GM11168 (cell line): Measurements from ENCODE around the gene ANKRD24.
"Not testable (repeated sequence)": the region's sequence is repeated elsewhere in the genome, so short reads cannot be mapped to it uniquely, and the experiment has no call there.

Experiments
- in situ Hi-C: fragments of 300-500 bp; cut with MboI; formaldehyde crosslinking; loops from one replicate; pipeline ENCODE4 v1.12.0; 2022; ENCODE audit warnings: low sequenced_read_pairs; ENCODE audit not compliant: unreplicated experiment

Gene ANKRD24

DNA sequence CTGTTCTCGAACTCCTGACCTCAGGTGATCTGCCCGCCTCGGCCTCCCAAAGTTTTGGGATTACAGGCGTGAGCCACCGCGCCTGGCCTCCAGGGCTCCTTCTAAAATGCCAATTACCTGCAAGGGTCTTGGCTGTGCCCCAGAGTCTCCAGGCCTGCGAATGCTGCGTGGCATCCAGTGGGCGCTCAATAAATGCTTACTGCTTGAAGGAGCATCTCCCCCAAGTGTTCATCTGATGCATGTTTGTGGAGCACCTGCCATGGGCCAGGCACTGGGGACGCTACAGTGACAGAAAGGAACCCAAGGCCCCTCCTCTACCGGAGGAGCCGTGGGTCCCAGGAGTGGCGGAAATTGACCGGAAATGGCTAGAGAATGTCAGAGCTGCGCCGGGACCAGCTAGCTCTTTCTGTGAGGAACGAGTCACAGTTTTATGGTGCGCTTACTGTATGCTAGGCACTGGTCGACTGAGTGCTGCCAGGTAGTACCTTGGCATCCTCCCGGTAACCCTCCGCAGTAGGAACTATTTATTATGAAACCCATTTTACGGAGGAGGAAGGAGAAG lies 14.2 kb downstream of the ANKRD24 start:
- in situ Hi-C loops, result no loop called here

DNA sequence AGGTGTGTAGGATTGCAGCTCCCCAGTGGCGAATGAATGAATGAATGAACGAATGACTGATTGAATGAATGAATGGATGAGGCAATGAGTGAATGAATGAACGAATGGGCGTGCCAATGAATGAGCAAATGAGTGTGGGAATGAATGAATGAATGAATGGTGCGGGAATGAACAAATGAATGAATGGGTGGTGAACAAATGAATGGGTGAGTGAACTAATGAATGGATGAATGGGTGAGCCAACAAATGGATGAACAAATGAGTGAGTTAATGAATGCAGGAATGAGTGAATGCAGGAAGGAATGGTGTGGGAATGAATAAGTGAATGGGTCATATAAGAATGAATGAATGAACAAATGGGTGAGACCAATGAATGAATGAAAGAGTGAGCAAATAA lies 14.7 kb downstream of the ANKRD24 start:
- in situ Hi-C loops, result no loop called here

DNA sequence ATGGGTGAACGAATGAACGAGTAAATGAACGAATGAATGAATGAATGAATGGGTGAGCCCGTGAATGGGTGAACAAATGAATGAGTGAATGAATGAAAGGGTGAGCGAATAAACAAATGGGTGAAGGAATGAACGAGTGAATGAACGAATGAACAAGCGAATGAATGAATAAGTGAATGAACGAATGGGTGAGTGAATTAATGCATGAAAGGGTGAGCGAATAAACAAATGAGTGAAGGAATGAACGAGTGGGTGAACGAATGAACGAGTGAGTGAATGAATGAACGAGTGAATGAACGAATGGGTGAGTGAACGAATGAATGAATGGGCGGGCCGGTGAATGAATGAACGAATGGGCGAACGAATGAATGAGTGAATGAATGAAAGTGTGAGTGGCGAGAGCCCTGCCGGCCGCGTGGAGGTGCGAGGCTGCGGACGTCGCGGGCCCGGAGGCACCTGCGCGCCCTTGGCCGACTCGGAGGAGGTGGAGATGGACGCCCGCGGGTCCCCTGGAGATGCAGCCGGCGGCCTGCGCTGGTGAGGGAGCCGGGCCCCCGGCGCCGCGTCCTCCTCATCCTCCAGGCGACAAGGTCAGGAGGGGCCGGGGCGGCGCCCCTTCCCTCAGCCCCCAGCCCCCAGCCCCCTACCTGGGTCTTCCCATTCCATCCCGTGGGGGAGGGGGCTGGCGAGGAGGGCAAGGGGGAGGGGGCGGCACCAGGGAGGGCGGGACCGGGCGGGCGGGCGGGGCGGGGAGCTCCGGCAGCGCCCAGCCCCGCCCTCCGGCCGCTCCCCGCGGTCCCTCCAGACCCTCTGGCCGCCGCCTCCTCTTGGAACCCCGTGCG lies 15.4 kb downstream of the ANKRD24 start:
- in situ Hi-C loops, result no loop called here

DNA sequence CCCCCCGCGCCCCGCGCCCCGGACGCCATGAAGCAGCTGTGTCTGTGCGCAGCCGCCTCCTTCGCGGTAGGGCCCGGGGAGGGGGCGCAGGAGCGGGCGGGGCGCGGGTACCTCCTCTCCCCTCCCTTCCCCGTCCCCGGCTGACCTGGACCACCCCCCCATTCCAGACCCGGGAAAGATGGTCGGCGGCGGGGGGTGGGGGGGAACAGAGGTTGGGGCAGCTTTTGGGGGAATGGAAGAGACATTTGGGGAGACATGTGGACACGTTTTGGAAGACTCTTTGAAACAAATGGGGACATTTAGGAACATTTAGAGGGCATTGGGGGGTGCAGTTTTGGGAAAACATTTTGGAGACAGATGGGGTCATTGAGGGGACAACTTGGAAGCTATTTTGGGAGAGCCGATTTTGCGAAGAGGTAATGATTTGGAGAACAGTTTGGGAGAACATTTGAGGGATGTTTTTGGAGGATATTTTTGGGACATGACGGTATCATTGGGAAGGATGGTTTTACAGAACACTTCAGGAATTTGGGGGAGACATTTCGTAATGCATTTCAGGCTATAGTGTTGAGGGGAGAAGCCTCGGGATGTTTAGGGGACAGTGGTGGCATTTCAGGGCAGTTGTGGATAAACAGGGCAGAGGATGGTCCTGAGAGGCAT lies 16.1 kb downstream of the ANKRD24 start:
- in situ Hi-C loops, result no loop called here

DNA sequence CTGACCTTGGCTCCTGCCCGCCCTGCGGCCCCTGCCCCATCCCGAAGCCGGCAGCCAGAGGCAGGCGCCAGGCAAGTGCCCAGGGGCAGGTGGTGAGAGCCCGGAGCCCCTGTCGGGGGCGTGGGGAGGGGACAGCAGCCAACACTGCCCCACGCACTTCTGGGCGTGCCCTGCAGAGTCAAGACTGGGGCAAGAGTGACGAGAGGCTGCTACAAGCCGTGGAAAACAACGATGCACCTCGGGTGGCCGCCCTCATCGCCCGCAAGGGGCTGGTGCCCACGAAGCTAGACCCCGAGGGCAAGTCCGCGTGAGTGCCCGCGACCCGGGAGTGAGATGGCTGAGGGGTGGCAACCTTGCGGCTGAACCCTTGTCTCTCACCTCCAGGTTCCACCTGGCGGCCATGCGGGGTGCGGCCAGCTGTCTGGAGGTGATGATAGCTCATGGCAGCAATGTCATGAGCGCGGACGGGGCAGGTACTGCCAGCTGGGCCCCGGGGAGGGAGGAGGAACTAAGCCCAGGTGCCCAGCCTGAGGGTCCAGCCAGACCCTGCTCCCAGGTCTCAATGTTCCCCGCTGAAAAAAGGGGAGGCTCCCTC lies 17.3 kb downstream of the ANKRD24 start:
- in situ Hi-C loops, result no loop called here

DNA sequence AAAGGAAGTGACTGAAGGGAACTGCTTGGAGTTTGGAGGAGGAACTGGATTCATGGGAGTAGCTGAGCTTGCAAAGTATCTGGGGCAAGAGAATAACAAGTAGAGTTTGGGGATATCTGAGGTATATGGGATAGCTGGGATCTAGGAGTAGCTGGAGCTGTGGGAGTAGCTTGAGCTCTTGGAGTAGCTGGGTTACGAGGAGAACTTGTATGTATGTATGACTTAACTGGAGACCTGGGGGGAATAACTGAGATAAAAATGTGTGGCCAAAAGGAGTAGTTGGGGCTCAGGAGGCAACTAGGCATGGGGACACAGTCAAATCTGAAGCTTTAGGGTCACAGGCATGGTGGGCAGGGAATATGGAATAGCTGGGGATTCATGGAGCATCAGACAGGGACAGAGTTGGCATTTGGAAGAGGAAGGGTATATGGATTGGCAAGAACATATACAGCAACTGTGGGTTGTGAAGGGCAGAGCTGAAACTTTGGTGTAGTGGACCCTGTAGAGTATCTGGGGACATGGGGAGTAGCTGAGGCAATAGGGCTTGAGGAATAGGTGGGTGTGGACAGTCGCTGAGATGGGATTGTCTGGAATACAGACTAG lies 18.6 kb downstream of the ANKRD24 start:
- in situ Hi-C loops, result no loop called here

DNA sequence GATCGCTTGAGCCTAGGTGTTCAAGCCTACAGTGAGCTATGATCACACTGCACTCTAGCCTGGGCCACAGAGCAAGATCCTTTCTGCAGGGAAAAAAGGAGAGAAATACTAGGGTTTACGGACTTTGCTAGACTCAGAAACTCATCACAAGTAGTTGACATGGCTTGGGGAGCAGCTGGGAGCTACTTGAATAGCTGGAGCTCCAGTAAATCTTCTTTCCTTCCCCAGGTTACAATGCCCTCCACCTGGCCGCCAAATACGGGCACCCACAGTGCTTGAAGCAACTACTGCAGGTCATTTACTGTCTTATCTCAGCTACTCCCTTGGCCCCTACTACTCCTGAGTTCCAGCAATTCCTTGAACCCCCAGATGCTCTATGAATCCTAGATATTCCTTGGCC lies 19.3 kb downstream of the ANKRD24 start:
- in situ Hi-C loops, result no loop called here

DNA sequence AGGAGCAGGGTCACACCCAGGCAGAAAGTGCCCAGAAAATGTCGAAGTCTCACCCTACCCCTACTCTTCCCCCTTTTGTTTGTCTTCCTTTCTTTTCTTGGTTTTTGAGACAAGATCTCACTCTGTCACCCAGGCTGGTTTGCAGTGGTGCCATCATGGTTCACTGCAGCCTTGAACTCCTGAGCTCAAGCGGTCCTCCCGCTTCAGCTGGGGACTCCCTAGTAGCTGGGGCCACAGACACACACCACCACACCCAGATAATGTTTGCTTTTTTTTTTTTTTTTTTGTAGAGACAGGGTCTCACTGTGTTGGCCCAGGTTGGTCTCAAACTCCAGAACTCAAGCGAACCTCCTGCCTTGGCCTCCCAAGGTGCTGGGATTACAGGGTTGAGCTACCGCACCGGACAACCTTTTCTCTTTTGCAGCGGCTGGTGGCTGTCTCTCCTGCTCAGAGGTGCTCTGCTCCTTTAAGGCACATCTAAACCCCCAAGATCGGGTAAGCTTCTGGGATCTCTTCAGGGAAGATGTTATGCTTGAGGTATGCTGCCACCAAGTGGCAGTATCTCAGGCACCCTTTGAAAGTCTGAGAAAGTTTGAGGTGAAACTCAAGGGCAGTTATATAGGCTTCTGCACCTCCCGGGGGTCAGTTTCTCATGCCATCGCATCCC lies 24.5 kb downstream of the ANKRD24 start:
- in situ Hi-C loops, result no loop called here

DNA sequence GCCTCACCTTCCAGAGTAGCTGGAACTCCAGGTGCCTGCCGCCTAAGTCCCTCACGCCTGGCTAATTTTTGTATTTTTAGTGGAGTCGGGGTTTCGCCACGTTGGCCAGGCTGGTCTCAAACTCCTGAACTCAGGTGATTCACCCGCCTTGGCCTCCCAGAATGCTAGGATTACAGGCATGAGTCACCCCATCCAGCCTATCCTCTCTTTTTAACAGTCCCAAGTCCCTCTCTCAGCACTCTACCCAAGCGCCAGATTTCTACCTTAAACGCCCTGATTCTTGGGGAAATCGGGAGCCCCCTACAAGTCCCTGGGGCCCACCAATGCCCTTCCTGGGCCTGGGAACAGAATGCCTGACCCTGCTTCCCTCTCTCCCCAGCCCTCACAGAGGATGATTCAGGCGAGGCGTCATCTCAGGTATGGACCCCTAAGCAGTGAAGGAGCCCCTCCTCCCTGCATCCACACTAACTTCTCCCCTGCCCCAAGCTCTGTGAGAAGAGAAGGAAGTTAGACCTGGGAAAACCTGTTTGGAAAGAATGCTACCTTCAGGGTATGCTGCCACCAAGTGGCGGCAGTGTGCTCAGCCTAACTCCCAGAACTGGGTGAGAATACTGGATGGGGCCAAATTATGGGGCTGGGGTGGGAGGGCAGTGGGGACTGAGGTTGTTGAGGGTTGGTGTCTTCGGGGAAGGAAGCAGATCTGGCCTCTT lies 26.1 kb downstream of the ANKRD24 start:
- in situ Hi-C loops, result no loop called here

DNA sequence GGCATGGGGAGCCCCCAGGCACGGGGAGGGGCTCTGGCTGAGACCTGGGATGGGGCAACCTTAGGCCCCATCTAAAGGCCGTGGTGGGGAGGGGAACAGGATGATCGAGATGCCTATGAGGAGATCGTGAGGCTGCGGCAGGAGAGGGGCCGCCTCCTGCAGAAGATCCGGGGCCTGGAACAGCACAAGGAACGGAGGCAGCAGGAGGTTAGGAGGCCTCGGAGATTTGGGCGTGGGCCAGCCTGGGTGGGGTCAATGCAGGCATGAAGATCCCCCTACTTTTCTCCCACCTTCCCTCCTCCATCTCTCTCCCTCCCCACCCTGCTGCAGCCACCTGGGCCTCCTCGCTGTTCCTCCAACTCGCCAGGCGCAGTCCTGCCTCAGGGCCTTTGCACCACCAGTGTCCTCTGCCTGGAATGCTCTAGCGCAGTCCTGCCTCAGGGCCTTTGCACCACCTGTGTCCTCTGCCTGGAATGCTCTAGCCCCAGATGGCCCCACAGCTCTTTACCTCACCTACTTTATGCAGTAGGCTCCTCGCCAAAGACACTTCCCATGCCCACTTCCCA lies 27.8 kb downstream of the ANKRD24 start:
- in situ Hi-C loops, result no loop called here

DNA sequence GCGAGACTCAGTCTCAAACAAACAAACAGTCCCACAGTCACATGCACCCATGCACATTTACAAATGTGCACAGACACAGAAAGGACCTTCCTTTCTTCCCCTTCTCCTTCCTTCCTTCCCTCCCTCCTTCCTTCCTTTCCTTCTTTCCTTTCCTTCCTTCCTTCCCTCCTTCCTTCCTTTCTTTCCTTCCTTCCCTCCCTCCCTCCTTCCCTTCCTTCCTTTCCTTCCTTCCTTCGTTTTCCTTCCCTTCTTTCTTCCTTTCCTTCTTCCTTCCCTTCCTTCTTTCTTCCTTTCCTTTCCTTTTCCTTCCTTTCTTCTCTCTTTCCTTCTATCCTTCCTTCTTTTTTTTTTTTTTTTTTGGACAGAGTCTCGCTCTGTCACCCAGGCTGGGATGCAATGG lies 30.6 kb downstream of the ANKRD24 start:
- in situ Hi-C loops, result no loop called here

DNA sequence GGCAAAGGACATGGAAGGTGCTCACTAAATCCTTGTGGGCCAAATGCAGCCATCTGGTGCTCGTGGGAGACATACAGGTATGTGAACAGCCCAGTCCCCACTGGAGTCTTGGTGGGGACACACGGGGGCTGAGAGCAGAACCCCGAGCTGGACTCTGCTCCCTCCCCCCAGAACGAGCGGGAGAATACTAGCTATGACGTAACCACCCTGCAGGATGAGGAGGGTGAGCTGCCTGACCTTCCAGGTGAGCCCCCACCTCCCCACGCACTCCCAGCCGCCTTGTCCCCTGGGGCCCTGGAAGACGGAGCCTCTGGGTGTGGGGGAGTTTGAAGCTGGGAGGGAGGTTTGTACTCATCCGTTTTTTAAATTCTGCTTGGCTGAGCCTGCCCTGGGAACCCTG lies 33.3 kb downstream of the ANKRD24 start:
- in situ Hi-C loops, result no loop called here

DNA sequence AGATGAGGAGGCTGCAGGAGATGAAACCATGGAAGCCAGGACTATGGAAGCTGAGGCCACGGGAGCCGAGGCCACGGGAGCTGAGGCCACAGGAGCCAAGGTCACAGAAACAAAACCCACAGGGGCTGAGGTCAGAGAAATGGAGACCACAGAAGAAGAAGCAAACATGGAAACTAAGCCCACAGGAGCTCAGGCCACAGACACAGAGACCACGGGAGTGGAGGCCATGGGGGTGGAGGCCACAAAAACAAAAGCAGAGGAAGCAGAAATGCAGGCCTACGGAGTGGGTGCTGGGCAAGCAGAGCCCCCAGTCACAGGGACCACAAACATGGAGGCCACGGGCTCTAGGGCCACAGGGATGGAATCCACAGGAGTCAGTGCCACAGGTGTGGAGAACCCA lies 34.4 kb downstream of the ANKRD24 start:
- in situ Hi-C loops, result no loop called here

DNA sequence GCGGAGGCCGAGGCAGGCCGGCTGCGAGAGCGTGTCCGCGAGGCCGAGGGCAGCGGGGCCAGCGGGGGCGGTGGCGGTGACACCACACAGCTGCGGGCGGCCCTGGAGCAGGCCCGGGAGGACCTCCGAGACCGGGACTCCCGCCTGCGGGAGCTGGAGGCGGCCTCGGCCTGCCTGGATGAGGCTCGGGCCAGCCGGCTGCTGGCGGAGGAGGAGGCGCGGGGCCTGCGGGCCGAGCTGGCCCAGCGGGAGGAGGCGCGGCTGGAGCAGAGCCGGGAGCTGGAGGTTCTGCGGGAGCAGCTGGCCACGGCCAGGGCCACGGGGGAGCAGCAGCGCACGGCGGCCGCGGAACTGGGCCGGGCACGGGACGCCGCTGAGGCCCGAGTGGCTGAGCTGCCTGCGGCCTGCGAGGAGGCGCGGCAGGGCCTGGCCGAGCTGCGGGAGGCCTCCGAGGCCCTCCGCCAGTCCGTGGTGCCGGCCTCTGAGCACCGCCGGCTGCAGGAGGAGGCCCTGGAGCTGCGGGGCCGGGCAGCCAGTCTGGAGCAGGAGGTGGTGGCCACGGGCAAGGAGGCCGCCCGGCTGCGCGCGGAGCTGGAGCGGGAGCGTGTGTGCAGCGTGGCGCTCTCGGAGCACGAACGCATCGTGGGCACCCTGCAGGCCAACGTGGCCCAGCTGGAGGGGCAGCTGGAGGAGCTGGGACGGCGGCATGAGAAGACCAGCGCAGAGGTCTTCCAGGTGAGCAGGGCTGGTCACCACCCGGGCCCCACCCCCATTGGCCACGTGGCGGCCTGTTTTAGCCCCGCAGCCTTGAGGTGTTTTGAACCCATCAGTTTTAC lies 35.2 kb downstream of the ANKRD24 start:
- in situ Hi-C loops, result no loop called here

DNA sequence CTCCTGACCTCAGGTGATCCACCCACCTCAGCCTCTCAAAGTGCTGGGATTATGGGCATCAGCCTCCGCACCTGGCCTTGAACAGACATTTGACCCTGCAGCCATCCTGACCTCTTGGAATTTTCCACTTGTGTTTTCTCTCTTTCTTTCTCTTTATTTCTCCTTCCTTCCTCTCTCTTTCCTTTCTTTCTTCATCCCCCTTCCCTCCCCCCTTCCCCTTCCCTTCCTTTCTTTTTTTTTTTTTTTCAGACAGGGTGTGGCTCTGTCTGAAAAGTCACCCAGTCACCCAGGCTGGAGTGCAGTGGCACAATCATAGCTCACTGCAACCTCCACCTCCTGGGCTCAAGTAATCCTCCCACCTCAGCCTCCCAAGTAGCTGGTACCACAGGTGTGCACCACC lies 36.0 kb downstream of the ANKRD24 start:
- in situ Hi-C loops, result not testable (repeated sequence)

DNA sequence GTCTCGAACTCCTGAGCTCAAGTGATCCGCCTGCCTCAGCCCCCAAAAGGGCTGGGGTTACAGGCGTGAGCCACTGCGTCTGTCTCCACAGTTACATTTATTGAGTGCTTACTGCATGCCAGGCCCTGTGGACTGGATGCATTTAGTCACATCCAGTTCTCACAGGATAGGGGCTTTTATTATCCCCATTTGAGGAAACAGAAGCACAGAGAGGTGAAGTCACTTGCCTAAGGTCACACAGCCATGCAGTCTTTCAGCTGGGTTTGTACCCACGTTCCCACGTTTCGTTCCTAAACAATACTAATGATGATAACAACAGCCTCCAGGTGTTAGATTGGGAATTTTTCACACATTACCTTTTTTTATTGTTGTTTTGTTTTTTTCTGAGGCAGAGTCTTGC lies 37.7 kb downstream of the ANKRD24 start:
- in situ Hi-C loops, result no loop called here

DNA sequence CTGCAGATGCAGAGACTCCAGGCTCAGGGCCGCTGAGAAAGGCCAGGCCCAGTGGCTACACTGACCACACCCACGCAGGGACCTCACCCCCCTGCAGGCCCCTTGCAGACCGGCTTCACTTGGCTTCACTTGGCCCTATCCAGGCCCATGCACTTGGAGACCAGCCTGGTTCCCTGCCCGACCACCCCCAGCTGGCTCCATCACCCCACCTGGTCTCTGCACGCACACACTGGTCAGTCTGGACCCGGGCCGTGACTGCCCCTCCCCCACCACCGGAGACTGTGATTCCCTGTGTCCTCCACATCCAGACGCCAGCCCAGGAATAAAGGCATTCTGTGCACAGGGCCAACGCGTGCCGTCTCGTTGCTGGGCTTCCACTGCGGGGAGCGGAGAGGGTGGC lies 42.0 kb downstream of the ANKRD24 start:
- in situ Hi-C loops, result no loop called here

DNA sequence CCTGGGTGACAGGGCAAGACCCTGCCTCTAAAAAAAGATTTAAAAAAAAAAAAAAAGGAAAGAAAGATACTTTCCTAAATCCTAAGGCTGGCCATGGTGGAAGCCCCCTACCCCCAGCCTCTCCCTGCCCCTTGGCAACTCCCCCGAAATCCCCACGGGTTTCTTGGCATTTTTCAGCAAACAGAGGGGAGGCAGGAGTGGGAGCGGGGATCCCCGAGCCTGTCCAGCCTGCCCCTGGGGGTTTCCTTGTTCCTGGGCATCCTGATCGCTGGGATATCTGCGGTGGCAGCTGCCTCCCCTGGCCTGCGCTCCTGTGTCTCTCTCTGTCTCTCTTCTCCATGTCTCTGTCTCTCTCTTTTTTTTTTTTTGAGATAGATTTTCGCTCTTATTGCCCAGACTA lies 43.4 kb downstream of the ANKRD24 start:
- in situ Hi-C loops, result no loop called here

DNA sequence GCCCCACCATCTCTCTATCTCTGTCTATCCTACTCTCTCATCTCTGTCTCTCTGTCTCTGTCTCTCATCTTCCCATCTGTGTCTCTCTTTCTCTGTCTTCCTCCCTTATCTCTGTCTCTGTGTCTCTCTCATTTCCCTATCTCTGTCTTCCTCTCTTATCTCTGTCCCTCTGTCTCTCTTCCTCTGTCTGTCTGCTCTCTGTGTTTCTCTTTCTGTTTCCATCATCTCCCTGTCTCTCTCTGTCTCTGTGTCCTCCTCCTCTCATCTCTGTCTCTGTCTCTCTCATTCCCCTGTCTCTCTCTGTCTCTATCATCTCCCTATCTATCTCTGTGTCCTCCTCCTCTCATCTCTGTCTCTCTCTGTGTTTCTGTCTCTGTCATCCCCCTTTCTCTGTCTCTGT lies 45.3 kb downstream of the ANKRD24 start:
- in situ Hi-C loops, result no loop called here
